HG03571 (cell line): Measurements from ENCODE around the gene PRMT5.
A peak's percentile ranks its signal among the peaks of the same experiment; 100 is the strongest.

Experiments
- ATAC-seq: cut with Tn5 transposase; IDR thresholded peaks from one replicate; pipeline ENCODE4 v1.9.1; 2021; ENCODE audit not compliant: unreplicated experiment

The PRMT5 gene

GRCh38 chr14:22898302-22899090 lies 30.7 kb downstream of the PRMT5 start:
- no peak for ATAC-seq

- ATAC-seq = no peak
These were observed 31.8 kb downstream of the PRMT5 start for GRCh38 chr14:22897357-22897756.

- no peak for ATAC-seq
These were observed 32.4 kb downstream of the PRMT5 start for GRCh38 chr14:22896760-22897159.

- ATAC-seq = no peak
These were observed 32.8 kb downstream of the PRMT5 start for GRCh38 chr14:22896356-22896755.

GRCh38 chr14:22895402-22895801 lies 33.8 kb downstream of the PRMT5 start:
- ATAC-seq = no peak

- no peak for ATAC-seq
These were observed 35.5 kb downstream of the PRMT5 start for GRCh38 chr14:22893706-22894105.

GRCh38 chr14:22892488-22892887 lies 36.7 kb downstream of the PRMT5 start:
- no peak for ATAC-seq

GRCh38 chr14:22890416-22890815 lies 38.8 kb downstream of the PRMT5 start:
- no peak for ATAC-seq

GRCh38 chr14:22888662-22889061 lies 40.5 kb downstream of the PRMT5 start:
- no peak for ATAC-seq

GRCh38 chr14:22887990-22888378 lies 41.2 kb downstream of the PRMT5 start:
- no peak for ATAC-seq

GRCh38 chr14:22887260-22887989 lies 41.8 kb downstream of the PRMT5 start:
- peak; percentile 30 for ATAC-seq

- ATAC-seq = peak; percentile 44
These were observed 42.5 kb downstream of the PRMT5 start for GRCh38 chr14:22886500-22887259.

GRCh38 chr14:22885975-22886374 lies 43.2 kb downstream of the PRMT5 start:
- ATAC-seq = no peak

- ATAC-seq = no peak
These were observed 44.2 kb downstream of the PRMT5 start for GRCh38 chr14:22884738-22885523.

GRCh38 chr14:22884076-22884737 lies 45.0 kb downstream of the PRMT5 start:
- no peak for ATAC-seq

- ATAC-seq = no peak
These were observed 45.8 kb downstream of the PRMT5 start, which contains the start of gene REM2 for GRCh38 chr14:22883173-22883976. TSS of gene REM2 (plus strand) at chr14:22883222. CDS start at chr14:22883288, 66 bp downstream.

GRCh38 chr14:22882529-22883172 lies 46.5 kb downstream of the PRMT5 start:
- ATAC-seq = no peak

- no peak for ATAC-seq
These were observed 47.1 kb downstream of the PRMT5 start for GRCh38 chr14:22882064-22882463.
